Vagina (tissue), 2 donors: ENCODE results near the gene STARD3NL. TPM values are rescaled to one million over a fixed set of nuclear protein-coding genes. Genes with fewer than 3 reads are reported as not detected.
"Not testable (repeated sequence)": the region's sequence is repeated elsewhere in the genome, so short reads cannot be mapped to it uniquely, and the experiment has no call there.

Source experiments
- DNase-seq, 2 donors: peaks; one replicate each; pipeline ENCODE4 v3.0.0-alpha.2; 2017; ENCODE audit errors: extremely low spot score in 2 of 2
- H3K27ac ChIP-seq: fragments of 200-600 bp; sonication (generic); one replicate; pipeline ENCODE4 v1.5.1; 2019
- H3K27me3 ChIP-seq: fragments of 200-600 bp; sonication (generic); one replicate; pipeline ENCODE4 v1.5.1; 2019
- H3K36me3 ChIP-seq, 2 donors: fragments of 200-600 bp; sonication (generic); one replicate each; pipeline ENCODE4 v1.5.1; 2017 to 2019
- H3K4me1 ChIP-seq: fragments of 200-600 bp; sonication (generic); one replicate; pipeline ENCODE4 v1.5.1; 2019
- H3K4me3 ChIP-seq, 2 donors: fragments of 200-600 bp; sonication (generic); 1 replicate in 1 of 2; 2 replicates in 1 of 2; pipeline ENCODE4 v1.5.1; 2016 to 2019
- H3K9me3 ChIP-seq: fragments of 200-600 bp; sonication (generic); one replicate; pipeline ENCODE4 v1.5.1; 2019
- CTCF ChIP-seq, 3 experiments: fragments of 450-650 bp in 2 of 3; fragments of 200-600 bp in 1 of 3; sonication (generic) in 1 of 3; IDR thresholded peaks; one replicate each; pipeline ENCODE4 v1.5.1; 2017 to 2019; ENCODE audit warnings: antibody characterized with exemption in 3 of 3, mild to moderate bottlenecking in 2 of 3, moderate library complexity in 2 of 3
- POLR2A ChIP-seq, 2 donors: fragments of 450-650 bp; IDR thresholded peaks; one replicate each; pipeline ENCODE4 v1.6.1; 2017; ENCODE audit warnings: antibody characterized with exemption in 2 of 2, mild to moderate bottlenecking in 2 of 2, moderate library complexity in 2 of 2
- POLR2AphosphoS5 ChIP-seq, 2 donors: sonication (generic); formaldehyde crosslinking; IDR thresholded peaks; one replicate each; pipeline ENCODE4 v1.9.0; 2017; ENCODE audit warnings: antibody characterized with exemption in 2 of 2, mild to moderate bottlenecking in 2 of 2, low read depth in 1 of 2; ENCODE audit not compliant: insufficient read depth in 1 of 2
- intact Hi-C: fragments of 100-400 bp; cut with DNase I; formaldehyde crosslinking; loops from one replicate; pipeline ENCODE4 v1.15.1; 2023
- total RNA-seq: library from RNA; depleted of rRNA; stranded (reverse); fragments of >200 nt; gene quantifications from one replicate; pipeline ENCODE4 v1.2.3, GENCODE V29; 2016

Gene STARD3NL
- total RNA-seq, 1 donor from 2014 or later, result 29.5 TPM

GRCh38 chr7:38229884-38230642, 52.0 kb downstream of the STARD3NL start:
- no peak overlapping the region for H3K27ac ChIP-seq
- H3K9me3 ChIP-seq, result no peaks in the 10 kb centered on the region
- peaks cover 0 to 13% of the 10 kb centered on the region in 2 donors for H3K36me3 ChIP-seq
- H3K4me1 ChIP-seq, result no peaks in the 10 kb centered on the region
- H3K27me3 ChIP-seq, result no peaks in the 10 kb centered on the region
- H3K4me3 ChIP-seq, result no peak overlapping the region
- intact Hi-C loops, result no loop called here
- TF ChIP-seq POLR2AphosphoS5 (IDR thresholded peaks at IDR 0.05; ENCODE audit: insufficient read depth in 1 of 2, low read depth in 1 of 2), result no peak
- no peak for TF ChIP-seq CTCF (IDR thresholded peaks at IDR 0.05)
- TF ChIP-seq POLR2A (IDR thresholded peaks at IDR 0.05), result no peak
- no peak for DNase-seq

GRCh38 chr7:38232502-38233366, 54.7 kb downstream of the STARD3NL start:
- intact Hi-C loops, result no loop called here
- TF ChIP-seq POLR2AphosphoS5 (IDR thresholded peaks at IDR 0.05; ENCODE audit: insufficient read depth in 1 of 2, low read depth in 1 of 2) (no peak), POLR2A (IDR thresholded peaks at IDR 0.05) (no peak), CTCF (IDR thresholded peaks at IDR 0.05) (no peak)
- Histone ChIP-seq H3K27me3 (no peaks in the 10 kb centered on the region), H3K4me1 (no peaks in the 10 kb centered on the region), H3K4me3 (no peak overlapping the region), H3K27ac (no peak overlapping the region), H3K36me3 (peaks cover 0 to 13% of the 10 kb centered on the region in 2 donors), H3K9me3 (no peaks in the 10 kb centered on the region)
- no peak for DNase-seq

- H3K27ac ChIP-seq, H3K4me3 ChIP-seq, H3K27me3 ChIP-seq, DNase-seq, H3K36me3 ChIP-seq, intact Hi-C loops, H3K9me3 ChIP-seq, H3K4me1 ChIP-seq: not testable (repeated sequence)
Observed at GRCh38 chr7:38234759-38235158, 56.7 kb downstream of the STARD3NL start.

- no peaks in the 10 kb centered on the region for H3K36me3 ChIP-seq
- TF ChIP-seq POLR2AphosphoS5 (IDR thresholded peaks at IDR 0.05; ENCODE audit: insufficient read depth in 1 of 2, low read depth in 1 of 2) (no peak), CTCF (IDR thresholded peaks at IDR 0.05) (no peak)
- H3K4me1 ChIP-seq, result no peaks in the 10 kb centered on the region
- no peak overlapping the region for H3K4me3 ChIP-seq
- DNase-seq, result no peak
- no peak overlapping the region for H3K27ac ChIP-seq
- no peaks in the 10 kb centered on the region for H3K9me3 ChIP-seq
- intact Hi-C loops, result no loop called here
- no peaks in the 10 kb centered on the region for H3K27me3 ChIP-seq
Observed at GRCh38 chr7:38235606-38236005, 57.6 kb downstream of the STARD3NL start.

- H3K27ac ChIP-seq, H3K9me3 ChIP-seq, H3K4me1 ChIP-seq, DNase-seq, intact Hi-C loops, H3K27me3 ChIP-seq, H3K4me3 ChIP-seq, H3K36me3 ChIP-seq: not testable (repeated sequence)
Observed at GRCh38 chr7:38239129-38239528, 61.1 kb downstream of the STARD3NL start.

- H3K9me3 ChIP-seq, result no peaks in the 10 kb centered on the region
- no peaks in the 10 kb centered on the region for H3K36me3 ChIP-seq
- no peaks in the 10 kb centered on the region for H3K4me1 ChIP-seq
- intact Hi-C loops, result no loop called here
- TF ChIP-seq POLR2AphosphoS5 (IDR thresholded peaks at IDR 0.05; ENCODE audit: insufficient read depth in 1 of 2, low read depth in 1 of 2), result no peak
- TF ChIP-seq POLR2A (IDR thresholded peaks at IDR 0.05), result no peak
- TF ChIP-seq CTCF (IDR thresholded peaks at IDR 0.05), result no peak
- H3K4me3 ChIP-seq, result no peak overlapping the region
- H3K27ac ChIP-seq, result no peak overlapping the region
- H3K27me3 ChIP-seq, result no peaks in the 10 kb centered on the region
- no peak for DNase-seq
Observed at GRCh38 chr7:38241071-38241470, 63.0 kb downstream of the STARD3NL start.
